Stimulated activated CD4-positive, alpha-beta T cell treated with anti-CD3 and anti-CD28 coated beads, Interleukin-15, amount 100 ng/mL, for 24 hours (primary cell): Measurements from ENCODE around the gene YJU2.
"Not testable (repeated sequence)": the region's sequence is repeated elsewhere in the genome, so short reads cannot be mapped to it uniquely, and the experiment has no call there.

ENCODE experiments used
- DNase-seq: peaks from one replicate; pipeline ENCODE4 v3.0.0-alpha.2; 2020

YJU2 gene

DNA sequence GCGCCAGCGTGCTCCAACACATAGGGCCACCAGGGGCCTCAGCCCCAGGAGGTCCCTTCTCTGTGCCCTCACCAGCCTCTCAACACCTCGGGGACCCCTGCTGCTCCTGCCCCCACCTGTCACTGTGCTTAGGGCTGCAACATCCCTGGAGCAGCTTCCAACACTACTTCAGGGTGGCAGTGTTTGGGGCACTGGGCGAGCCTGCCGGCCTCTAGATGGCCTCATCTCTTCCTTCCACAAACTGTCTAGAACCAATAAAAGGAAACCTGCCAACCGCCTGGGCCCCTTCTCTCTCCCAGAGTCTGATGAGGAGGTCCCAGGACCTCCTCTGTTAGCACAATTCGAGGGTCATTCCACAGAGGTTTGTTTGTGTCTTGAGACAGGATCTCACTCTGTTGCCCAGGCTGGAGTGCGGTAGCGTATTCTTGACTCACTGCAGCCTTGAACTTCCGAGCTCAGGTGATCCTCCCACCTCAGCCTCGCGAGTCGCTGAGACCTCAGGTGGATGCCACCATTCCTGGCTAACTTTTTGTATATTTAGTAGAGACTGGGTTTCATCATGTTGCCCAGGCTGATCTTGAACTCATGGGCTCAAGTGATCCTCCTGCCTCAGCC is 22.0 kb downstream of the YJU2 start:
- DNase-seq, result no peak

- DNase-seq, result no peak
Observed at GRCh38 chr19:4272894-4273293, 26.0 kb downstream of the YJU2 start.

DNA sequence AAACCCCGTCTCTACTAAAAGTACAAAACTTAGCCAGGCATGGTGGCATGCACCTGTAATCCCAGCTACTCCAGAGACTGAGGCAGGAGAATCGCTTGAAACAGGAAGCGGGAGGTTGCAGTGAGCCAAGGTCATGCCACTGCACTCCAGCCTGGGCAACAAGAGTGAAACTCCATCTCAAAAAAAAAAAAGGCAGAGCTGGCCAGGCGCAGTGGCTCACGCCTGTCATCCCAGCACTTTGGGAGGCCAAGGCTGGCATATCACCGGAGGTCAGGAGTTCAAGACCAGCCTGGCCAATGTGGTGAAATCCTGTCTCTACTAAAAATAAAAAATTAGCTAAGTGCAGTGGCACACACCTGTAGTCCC is 27.4 kb downstream of the YJU2 start:
- DNase-seq, result not testable (repeated sequence)

DNA sequence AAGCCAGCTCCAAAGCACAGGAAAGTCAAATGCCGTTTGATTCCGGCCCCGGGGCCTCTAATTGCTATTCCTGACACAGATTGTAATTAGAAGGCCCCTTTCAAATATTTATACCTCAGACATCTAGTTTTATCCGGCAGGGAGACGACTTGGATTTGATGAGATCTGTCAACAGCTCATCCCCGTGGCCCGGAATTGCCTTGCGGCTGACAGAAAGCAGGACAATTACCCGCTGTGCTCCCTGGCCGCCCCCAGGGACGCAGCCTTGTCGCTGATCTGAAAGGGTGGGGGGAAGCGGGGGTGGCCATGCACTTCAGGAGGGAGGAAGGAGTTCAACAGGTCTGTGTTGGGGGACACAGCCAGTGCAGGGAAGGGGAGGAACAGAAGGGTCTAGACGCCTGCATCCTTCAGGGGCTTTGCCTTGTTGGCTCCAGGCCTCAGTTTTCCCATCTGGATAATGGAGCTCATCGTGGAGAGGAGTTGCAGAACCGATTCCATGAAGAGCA is 30.4 kb downstream of the YJU2 start:
- DNase-seq, result no peak

DNA sequence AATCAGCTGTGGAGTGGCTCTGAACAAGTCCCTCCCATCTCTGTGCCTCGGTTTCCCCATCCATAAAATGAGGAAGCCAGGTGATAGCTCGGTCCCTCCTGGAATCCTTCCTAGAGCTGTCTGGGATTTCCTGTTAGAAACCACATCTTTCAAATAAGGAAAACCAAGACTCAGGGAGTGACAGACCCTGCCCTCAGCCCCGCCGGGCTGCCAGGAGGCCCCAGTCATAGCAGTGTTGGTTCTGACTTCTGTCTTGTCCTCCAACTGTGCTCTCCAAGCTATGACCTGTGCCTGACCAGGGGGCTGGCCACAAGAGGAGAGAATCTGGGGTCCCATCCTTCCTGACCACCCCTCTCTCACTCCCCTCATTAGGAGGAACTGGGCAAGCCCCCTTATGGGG is 31.1 kb downstream of the YJU2 start:
- no peak for DNase-seq

- no peak for DNase-seq
Observed at GRCh38 chr19:4278419-4279266, 31.8 kb downstream of the YJU2 start, which contains the start of gene SHD. SHD (plus strand) TSS chr19:4279266; CDS start chr19:4280064, 798 bp downstream.

DNA sequence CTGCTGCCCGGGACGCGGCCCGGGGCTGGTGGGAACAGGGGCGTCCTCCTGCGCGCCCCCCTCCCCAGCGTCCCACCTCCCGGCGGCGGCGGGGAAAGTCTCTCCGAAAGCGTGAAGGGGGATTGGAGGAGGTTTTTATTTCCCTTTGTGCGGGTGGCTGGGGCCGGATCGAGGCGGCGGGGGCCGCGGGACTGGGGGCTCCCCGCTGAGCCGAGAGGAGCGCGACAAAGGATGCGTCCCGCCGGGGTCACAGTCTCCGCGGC is 32.3 kb downstream of the YJU2 start:
- DNase-seq, result no peak

DNA sequence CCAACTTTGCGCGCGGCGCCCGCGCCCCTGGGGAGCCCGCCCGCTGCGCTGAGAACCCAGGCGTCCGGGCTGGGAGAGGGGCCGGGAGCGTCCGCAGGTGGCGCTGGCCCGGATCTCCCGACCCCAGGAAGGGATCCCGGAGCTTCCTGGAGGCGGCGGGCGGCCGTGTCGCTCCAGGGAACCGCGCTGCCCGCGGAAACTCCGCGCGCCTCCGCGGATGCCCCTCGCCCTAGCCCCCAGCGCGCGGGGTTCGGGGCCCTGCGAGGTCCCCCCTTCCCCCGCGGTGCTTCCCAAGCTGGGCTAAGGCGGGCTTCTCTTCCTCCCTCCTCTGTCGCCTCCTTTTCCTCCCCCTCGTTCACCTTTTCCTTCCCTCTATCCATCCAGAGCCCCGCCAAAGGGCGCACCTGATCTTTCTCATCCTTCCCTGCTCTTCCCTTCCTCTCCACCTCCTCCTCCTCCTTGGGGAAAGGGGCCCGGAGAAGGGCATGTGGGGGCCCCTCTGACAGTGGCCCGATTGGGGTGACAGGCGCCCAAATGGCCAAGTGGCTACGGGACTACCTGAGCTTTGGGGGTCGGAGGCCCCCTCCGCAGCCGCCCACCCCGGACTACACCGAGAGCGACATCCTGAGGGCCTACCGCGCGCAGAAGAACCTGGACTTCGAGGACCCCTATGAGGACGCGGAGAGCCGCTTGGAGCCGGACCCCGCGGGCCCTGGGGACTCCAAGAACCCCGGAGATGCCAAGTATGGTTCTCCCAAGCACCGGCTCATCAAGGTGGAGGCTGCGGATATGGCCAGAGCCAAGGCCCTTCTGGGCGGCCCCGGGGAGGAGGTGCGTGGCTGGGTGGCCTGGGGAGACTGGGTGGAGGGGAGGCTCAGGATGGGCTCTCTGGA is 32.9 kb downstream of the YJU2 start:
- DNase-seq, result no peak

DNA sequence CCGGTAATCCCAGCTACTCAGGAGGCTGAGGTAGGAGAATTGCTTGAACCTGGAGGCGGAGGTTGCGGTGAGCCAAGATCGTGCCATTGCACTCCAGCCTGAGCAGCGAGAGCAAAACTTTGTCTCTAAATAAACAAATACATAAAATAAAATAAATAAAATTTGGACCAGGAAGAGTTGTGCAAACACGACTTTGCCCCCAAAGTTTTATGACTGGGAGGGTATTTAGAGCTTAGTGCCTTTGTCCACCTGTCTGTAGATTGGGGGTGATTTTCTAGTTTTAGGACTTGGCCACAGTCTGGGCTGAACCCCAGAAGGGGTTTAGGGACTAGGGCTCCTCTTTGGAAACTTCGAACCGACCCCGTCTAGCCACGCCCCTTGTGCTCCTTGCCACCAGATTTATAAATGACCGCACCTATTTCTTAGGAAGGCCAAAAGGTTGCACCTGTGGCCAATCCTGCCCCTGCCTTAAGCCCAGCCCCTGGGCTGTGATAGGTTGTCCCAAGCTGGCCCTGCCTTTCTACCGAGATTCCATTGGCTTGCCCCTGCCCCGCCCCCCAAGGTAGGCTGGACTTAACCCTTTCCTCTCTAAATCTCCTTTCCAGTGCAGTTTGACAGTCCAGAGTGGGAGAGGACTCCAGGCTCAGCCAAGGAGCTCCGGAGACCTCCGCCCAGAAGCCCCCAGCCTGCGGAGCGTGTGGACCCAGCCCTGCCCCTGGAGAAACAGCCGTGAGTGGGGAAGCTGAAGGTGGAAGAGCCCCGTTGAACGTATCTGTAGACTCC is 37.5 kb downstream of the YJU2 start:
- DNase-seq, result peak; percentile 41

DNA sequence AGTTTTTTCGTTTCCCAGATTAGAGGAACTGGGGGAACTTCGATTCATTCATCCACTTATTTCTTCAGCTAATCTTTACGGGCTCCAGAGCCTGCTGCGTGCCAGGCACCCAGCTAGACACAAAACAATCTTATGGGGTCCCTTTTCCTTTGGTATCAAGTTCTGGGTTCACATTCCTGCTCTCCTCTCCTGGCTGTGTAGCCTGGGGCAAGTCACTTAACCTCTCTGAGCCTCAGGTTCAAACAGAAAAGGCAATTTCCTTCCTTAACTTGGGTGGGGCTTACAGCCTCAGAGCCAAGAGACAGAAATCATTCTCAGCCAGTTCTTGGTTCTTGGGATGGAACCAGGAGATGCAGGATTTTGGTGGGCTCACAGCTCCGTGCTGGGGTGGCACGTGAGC is 38.1 kb downstream of the YJU2 start:
- DNase-seq, result no peak

- DNase-seq, result not testable (repeated sequence)
Observed at GRCh38 chr19:4286141-4286540, 39.3 kb downstream of the YJU2 start.

DNA sequence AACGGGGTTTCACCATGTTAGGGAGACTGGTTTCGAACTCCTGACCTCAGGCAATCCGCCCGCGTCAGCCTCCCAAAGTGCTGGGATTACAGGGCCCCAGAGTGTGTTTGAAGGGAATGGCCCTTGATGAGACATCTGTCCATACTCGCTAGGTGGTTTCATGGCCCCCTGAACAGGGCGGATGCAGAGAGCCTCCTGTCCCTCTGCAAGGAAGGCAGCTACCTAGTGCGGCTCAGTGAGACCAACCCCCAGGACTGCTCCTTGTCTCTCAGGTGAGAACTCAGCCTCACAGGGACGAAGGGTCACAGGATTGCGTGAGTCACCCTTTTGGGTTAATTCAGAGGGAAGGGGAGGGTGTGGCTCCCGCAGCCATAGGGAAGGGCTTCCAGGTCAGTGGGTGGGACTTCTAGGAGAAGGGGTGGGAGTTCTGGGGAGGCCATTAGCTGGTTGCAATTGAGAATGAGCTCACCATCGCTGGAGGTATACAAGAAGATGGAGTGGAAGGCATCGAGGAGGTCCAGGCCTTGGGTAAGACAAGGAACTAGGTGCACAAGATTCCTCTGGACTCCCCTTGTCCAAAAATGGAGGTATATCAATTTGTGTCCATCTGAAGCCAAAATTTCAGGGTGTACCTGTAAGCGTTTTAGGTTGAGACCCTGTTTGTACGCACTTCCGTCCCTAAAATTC is 41.4 kb downstream of the YJU2 start:
- no peak for DNase-seq

GRCh38 chr19:4291184-4291732 is 44.4 kb downstream of the YJU2 start:
- DNase-seq, result no peak

GRCh38 chr19:4292515-4292914 is 45.6 kb downstream of the YJU2 start:
- DNase-seq, result no peak

- DNase-seq, result no peak
Observed at GRCh38 chr19:4294389-4294788, 47.5 kb downstream of the YJU2 start.

DNA sequence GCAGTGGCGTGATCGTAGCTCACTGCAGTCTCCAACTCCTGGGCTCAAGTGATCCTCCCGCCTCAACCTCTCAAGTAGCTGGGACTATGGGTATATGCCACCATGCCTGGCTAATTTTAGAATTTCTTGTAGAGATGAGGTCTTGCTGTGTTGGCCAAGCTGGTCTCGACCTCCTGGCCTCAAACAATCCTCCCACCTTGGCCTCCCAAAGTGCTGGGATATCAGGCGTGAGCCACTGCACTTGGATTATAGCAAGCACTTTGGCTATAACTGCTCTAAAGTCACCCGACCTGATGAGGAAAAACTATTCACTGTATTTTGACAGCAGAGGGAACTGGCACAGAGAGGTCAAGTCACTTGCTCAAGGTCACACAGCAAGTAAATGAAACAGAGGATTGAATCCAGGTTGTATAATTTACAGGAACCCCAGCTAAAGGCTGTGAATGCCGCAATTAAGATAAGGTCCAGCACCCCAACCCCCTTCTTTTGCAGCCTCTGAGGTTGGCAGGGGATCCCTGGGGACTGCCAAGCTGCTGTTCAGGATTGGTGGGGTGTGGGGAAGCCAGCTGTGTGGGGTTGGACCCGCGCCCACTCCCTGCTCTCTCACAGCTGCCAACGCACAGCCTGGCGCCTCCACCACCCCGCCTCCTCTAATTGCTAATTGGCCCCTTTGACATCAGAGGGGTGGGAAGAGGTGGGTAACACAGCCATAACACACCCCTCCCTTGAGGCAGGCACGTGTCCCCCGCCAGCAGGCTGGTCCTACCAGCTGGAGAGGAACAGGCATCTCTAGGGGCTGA is 49.3 kb downstream of the YJU2 start:
- no peak for DNase-seq

DNA sequence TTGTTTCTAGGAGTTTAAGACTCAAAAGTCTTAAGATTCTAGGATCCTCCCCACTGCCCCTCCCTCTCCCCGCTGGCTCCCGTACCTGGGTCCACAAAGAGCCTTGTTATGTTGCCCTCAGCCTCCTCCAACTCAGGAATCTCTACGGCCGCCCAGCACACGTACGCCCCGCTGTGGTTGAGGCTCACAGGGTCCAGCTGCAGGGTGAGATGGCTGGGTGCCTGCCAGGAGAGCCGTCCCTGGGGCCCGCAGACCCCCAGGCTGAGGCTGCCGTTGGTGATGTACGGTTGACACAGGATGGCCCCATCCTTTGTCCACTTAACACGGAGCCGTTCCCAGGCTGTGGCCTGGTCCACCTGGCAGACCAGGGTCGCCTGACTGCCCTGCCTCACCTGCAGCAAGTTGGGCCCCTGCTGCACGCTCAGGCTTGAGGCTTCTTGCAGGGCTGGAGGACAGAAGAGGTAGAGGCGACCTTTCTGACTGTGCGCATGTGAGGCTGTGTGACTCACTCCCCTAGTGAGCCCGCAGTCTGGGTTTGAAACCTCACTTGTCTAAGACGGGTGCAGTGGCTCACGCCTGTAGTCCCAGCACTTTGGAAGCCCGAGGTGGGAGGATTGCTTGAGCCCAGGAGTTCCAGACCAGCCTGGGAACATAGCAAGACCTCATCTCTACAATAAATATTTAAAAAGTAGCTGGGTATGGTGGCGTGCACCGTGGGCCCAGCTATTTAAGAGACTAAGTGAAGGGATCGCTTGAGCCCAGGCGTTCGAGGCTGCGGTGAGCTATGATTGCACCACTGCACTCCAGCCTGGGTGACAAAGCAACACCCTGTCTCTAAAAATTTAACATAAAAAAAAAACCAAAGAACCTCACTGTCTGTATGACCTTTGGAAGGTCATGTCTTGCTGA is 51.3 kb downstream of the YJU2 start:
- DNase-seq, result peak; percentile 56

GRCh38 chr19:4298810-4299550 is 52.1 kb downstream of the YJU2 start:
- no peak for DNase-seq

GRCh38 chr19:4300589-4300988 is 53.7 kb downstream of the YJU2 start:
- no peak for DNase-seq
